Endothelial cell of umbilical vein (primary cell): ENCODE data around the gene ITGA5. TPM values are rescaled to one million over a fixed set of nuclear protein-coding genes. Genes with fewer than 3 reads are reported as not detected.

Experiments
- BruUV-seq: library from RNA; stranded (reverse); fragments of 400-500 nt; replicated peaks from 2 replicates; lab custom pipeline; 2021; lab: Mats Ljungman, UMichigan
- CTCF ChIA-PET: fragments of 300-600, 350-600 bp; sonication (Branson Sonifier 250); formaldehyde crosslinking; loops from one replicate; lab custom pipeline; 2021; ENCODE audit warnings: antibody characterized with exemption, inconsistent platforms; lab: Charles Lee
- POLR2A ChIA-PET: fragments of 300-600, 350-600 bp; sonication (Branson Sonifier 250); formaldehyde crosslinking; loops from one replicate; lab custom pipeline; 2021; ENCODE audit warnings: antibody characterized with exemption, inconsistent platforms; lab: Charles Lee
- DNase-seq: peaks from one replicate; pipeline ENCODE4 v3.0.0-alpha.2; 2011; ENCODE audit warnings: low read depth, low spot score
- FAIRE-seq: peaks from 2 replicates; lab custom pipeline; 2011; peaks lifted over from hg19 to GRCh38; lab: Jason Lieb, UNC
- H2AFZ ChIP-seq: 2 replicates; pipeline ENCODE4 v1.6.0; 2012; ENCODE audit warnings: low read depth, low read length, control low read depth, inconsistent platforms
- H3K27ac ChIP-seq: 2 replicates; pipeline ENCODE4 v1.5.1; 2011; ENCODE audit warnings: low read depth, mild to moderate bottlenecking, control low read depth, low read length, moderate library complexity; ENCODE audit not compliant: insufficient read depth
- H3K27me3 ChIP-seq, 2 experiments: 2 replicates each; pipeline versions ENCODE4 v1.6.0 to v1.6.1; 2011; ENCODE audit warnings: low read length in 2 of 2, mixed read lengths in 1 of 2; ENCODE audit not compliant: control insufficient read depth in 2 of 2, insufficient read depth in 2 of 2
- H3K36me3 ChIP-seq, 2 experiments: 2 replicates in 1 of 2; 3 replicates in 1 of 2; pipeline ENCODE4 v1.5.1; 2011; ENCODE audit warnings: low read length in 2 of 2, mild to moderate bottlenecking in 1 of 2, moderate library complexity in 1 of 2; ENCODE audit not compliant: control insufficient read depth in 2 of 2, insufficient read depth in 2 of 2; ENCODE audit errors: extremely low read depth in 1 of 2
- H3K4me1 ChIP-seq: 3 replicates; pipeline ENCODE4 v1.5.1; 2011; ENCODE audit warnings: mild to moderate bottlenecking, low read length; ENCODE audit not compliant: control insufficient read depth, insufficient read depth; ENCODE audit errors: extremely low read depth
- H3K4me2 ChIP-seq: 2 replicates; pipeline ENCODE4 v1.6.1; 2011; ENCODE audit warnings: low read length, control low read depth, mixed read lengths; ENCODE audit not compliant: insufficient read depth
- H3K4me3 ChIP-seq, 3 experiments: fragments of 200-600 bp in 1 of 3; sonication (generic), shearing (Covaris generic) in 1 of 3; replicated peaks in 1 of 3; 2 replicates each; pipeline ENCODE4 v1.5.1; 2011 to 2016; ENCODE audit warnings: control low read depth in 3 of 3, low read length in 3 of 3, mild to moderate bottlenecking in 2 of 3, inconsistent platforms in 1 of 3, low read depth in 1 of 3, moderate library complexity in 1 of 3; ENCODE audit not compliant: insufficient read depth in 1 of 3
- H3K79me2 ChIP-seq: 2 replicates; pipeline ENCODE4 v1.6.0; 2012; ENCODE audit warnings: low read length, inconsistent platforms; ENCODE audit not compliant: control insufficient read depth, insufficient read depth
- H3K9ac ChIP-seq: replicated peaks from 2 replicates; pipeline ENCODE3; 2011; ENCODE audit warnings: low read length, control low read depth; ENCODE audit not compliant: insufficient read depth; ENCODE audit errors: extremely low read depth
- H3K9me1 ChIP-seq: replicated peaks from 3 replicates; pipeline ENCODE4 v1.6.0; 2011; ENCODE audit warnings: mild to moderate bottlenecking, low read length; ENCODE audit not compliant: control insufficient read depth, insufficient read depth; ENCODE audit errors: extremely low read depth
- H3K9me3 ChIP-seq: replicated peaks from 2 replicates; pipeline ENCODE4 v1.5.1; 2012; ENCODE audit warnings: low read length, inconsistent platforms; ENCODE audit not compliant: control insufficient read depth, insufficient read depth
- H4K20me1 ChIP-seq: replicated peaks from 2 replicates; pipeline ENCODE3; 2011; ENCODE audit warnings: mild to moderate bottlenecking, low read length; ENCODE audit not compliant: control insufficient read depth, insufficient read depth; ENCODE audit errors: extremely low read depth
- CTCF ChIP-seq, 2 donors: IDR thresholded peaks; 1 replicate in 1 of 2; 2 replicates in 1 of 2; pipeline ENCODE4 v1.5.1; 2011; ENCODE audit warnings: low read length in 2 of 2, mild to moderate bottlenecking in 2 of 2, moderate library complexity in 2 of 2, control low read depth in 1 of 2, inconsistent platforms in 1 of 2, low read depth in 1 of 2; ENCODE audit not compliant: insufficient read depth in 1 of 2; ENCODE audit errors: extremely low read depth in 1 of 2
- EZH2 ChIP-seq: IDR thresholded peaks from 2 replicates; pipeline ENCODE4 v1.6.1; 2012; ENCODE audit warnings: borderline replicate concordance, low read depth, mild to moderate bottlenecking, moderate library complexity, low read length, inconsistent platforms; ENCODE audit not compliant: severe bottlenecking
- FOS ChIP-seq: IDR thresholded peaks from 2 replicates; pipeline ENCODE4 v1.6.1; 2011; ENCODE audit warnings: mild to moderate bottlenecking, low read length, moderate library complexity, borderline replicate concordance; ENCODE audit not compliant: insufficient read depth
- GATA2 ChIP-seq: IDR thresholded peaks from 2 replicates; pipeline ENCODE4 v1.7.0; 2011; ENCODE audit warnings: low read depth, mild to moderate bottlenecking, moderate library complexity, mixed read lengths, low read length; ENCODE audit not compliant: insufficient read length, insufficient read depth
- JUN ChIP-seq: IDR thresholded peaks from 2 replicates; pipeline ENCODE4 v1.6.1; 2011; ENCODE audit warnings: borderline replicate concordance, low read depth; ENCODE audit not compliant: insufficient read length, insufficient read depth
- MAX ChIP-seq: IDR thresholded peaks from 2 replicates; pipeline ENCODE4 v1.6.1; 2011; ENCODE audit not compliant: insufficient read depth, insufficient read length
- MYC ChIP-seq: IDR thresholded peaks from one replicate; pipeline ENCODE4 v1.6.1; 2011; ENCODE audit warnings: mild to moderate bottlenecking, low read depth, low read length
- POLR2A ChIP-seq: IDR thresholded peaks from 2 replicates; pipeline ENCODE4 v1.6.1; 2012; ENCODE audit warnings: low read depth, mild to moderate bottlenecking, control low read depth, low read length
- POLR2AphosphoS5 ChIP-seq: IDR thresholded peaks from 2 replicates; pipeline ENCODE4 v1.6.1; 2012; ENCODE audit warnings: low read depth, mild to moderate bottlenecking, control low read depth, low read length, moderate library complexity; ENCODE audit not compliant: insufficient read depth
- dilution Hi-C: fragments of 300-500 bp; cut with MboI; formaldehyde crosslinking; loops from one replicate; pipeline ENCODE4 v1.15.0; 2019; ENCODE audit warnings: low sequenced_read_pairs; ENCODE audit not compliant: extremely low pct_ligation_motif_present
- intact Hi-C: fragments of 100-400 bp; cut with micrococcal nuclease; formaldehyde crosslinking; loops from one replicate; pipeline ENCODE4 v1.10.0; 2022
- polyA plus RNA-seq, 4 experiments: library from polyadenylated mRNA; depleted of rRNA in 3 of 4; stranded (reverse) in 3 of 4; unstranded in 1 of 4; fragments of >200 nt; gene quantifications; 2 replicates each; pipeline versions ENCODE4 v1.2.1 to v1.2.3, GENCODE V29; 2011 to 2012; ENCODE audit warnings: missing spikeins in 1 of 4
- total RNA-seq: library from RNA; stranded (reverse); gene quantifications from 2 replicates; pipeline ENCODE4 v1.2.3, GENCODE V29; 2021

The ITGA5 gene
- total and polyA plus RNA-seq, 2 donors (not counting 3 experiments of a cell fraction or from before 2014, with no cell fraction given) = 657 to 938 TPM

- no peak overlapping the region for H2AFZ ChIP-seq
- DNase-seq = no peak
- H3K79me2 ChIP-seq = peaks cover 10% of the 10 kb centered on the region
- no peak for FAIRE-seq
- peak overlapping the region in 1 of 3 experiments; percentile 31 for H3K4me3 ChIP-seq
- H3K4me2 ChIP-seq = peak overlapping the region; percentile 83
- H3K9me1 ChIP-seq = no peaks in the 10 kb centered on the region
- no peak for TF ChIP-seq FOS
- no peak for TF ChIP-seq MAX
- no peak for TF ChIP-seq POLR2AphosphoS5
- TF ChIP-seq EZH2 = no peak
- no peak for TF ChIP-seq GATA2
- no peak for TF ChIP-seq POLR2A
- no peak for TF ChIP-seq MYC
- no peak for TF ChIP-seq CTCF (IDR thresholded peaks at IDR 0.05; ENCODE audit: extremely low read depth in 1 of 2, insufficient read depth in 1 of 2, low read depth in 1 of 2, low read length in 2 of 2)
- TF ChIP-seq JUN = no peak
- no peaks in the 10 kb centered on the region for H3K9me3 ChIP-seq
- dilution Hi-C loops (no loop called here), intact Hi-C loops (no loop called here)
- peak overlapping the region; percentile 72 for H3K9ac ChIP-seq
- peaks cover 86% of the 10 kb centered on the region for H3K4me1 ChIP-seq
- H3K27ac ChIP-seq = peak overlapping the region; percentile 91
- POLR2A ChIA-PET = interaction anchor here (1.2 to 3.3 kb wide), 4 partner anchors 11 to 58 kb away, joined by 3 to 28 read pairs (median 14); partner anchors contain the start of gene ITGA5
- no peaks in the 10 kb centered on the region for H3K27me3 ChIP-seq
- H3K36me3 ChIP-seq = no peaks in the 10 kb centered on the region
- no TSS peak for BruUV-seq
- CTCF ChIA-PET = interaction anchor here (0.8 to 5.5 kb wide), 9 partner anchors 9 to 51 kb away, joined by 3 to 43 read pairs (median 10); partner anchors contain the start of gene ITGA5
- no peaks in the 10 kb centered on the region for H4K20me1 ChIP-seq
Measured at GRCh38 chr12:54429014-54429471, 10.0 kb upstream of the ITGA5 start.
